HG02678 (cell line): Measurements from ENCODE around the gene SELPLG.
"Not testable (repeated sequence)": the region's sequence is repeated elsewhere in the genome, so short reads cannot be mapped to it uniquely, and the experiment has no call there.

Experiments used
- ATAC-seq: cut with Tn5 transposase; IDR thresholded peaks from one replicate; pipeline ENCODE4 v1.9.1; 2021; ENCODE audit warnings: mild to moderate bottlenecking, moderate library complexity; ENCODE audit not compliant: unreplicated experiment

The SELPLG gene

DNA sequence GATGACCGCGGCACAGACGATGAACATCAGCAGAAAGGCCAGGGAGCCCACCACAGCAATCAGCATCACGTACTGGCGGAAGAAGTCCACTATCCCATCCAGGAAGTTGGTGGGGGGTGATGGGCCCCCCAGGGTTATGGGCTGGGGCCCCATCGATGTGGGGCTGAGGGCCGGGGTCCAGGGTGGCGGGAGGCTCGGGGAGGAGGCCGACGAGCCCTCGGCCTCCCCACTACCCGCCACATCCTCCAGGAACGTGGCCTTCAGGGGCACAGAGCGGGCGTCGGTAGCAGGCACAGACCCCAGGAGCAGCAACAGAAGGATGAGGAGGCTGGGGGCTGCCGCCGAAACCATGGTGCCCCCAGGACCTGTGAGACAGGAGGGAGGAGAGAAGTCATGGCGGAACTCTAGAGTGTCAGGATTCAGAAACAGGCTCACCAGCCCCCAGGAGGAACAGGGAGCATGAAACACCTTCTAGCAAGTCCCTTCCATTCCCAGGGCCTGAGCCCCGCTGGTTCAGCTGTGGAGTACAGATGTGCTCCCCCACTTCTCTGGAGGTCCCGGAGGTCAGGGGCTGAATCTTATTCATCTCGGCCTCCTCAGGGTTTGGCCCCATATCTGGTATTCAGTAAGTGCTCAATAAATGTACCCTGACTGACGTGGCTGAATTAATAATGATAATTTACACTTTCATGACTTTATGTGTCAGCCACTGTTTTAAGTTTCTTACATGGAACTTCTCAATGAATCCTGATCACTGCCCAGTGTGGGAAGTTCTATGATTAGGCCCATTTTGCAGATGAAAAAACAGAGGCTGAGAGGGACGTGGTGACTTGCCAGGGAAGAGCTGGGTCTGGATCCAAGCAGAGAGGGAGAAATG is 41.4 kb downstream of the SELPLG start:
- no peak for ATAC-seq

DNA sequence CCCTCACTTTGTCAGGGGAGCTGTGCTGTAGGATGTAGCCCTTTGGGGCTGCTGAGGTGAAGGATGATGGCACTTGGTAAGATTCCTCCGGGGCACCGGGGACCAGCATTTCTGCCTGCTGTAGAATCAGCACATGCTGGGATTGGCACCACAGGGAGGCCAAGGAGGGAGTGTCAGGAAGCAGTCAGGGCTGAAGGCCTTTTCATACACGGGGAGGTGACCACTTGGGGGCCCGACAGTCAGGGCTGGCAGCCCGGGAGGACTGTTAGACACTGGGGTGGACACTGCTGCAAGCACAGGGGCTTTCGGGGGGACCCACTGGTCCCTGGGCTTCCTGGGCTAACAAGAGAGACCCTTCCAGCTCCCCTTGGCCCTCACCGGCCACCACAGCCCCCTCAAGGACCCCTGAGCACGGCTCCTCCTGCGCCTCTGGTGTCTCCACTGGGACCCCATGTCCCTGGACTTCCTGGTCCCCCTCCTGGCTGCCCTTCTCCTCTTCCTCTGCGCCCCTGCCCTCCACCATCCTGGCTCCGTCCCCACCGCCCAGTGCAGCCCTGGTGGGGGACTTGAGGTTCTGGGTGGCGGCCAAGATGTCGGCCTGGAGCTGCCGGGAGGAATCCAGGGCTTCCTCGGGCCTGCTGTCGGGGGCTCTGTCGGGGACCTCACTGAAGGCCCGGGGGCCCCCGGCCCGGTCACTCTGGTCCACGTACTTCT is 42.3 kb downstream of the SELPLG start:
- no peak for ATAC-seq

DNA sequence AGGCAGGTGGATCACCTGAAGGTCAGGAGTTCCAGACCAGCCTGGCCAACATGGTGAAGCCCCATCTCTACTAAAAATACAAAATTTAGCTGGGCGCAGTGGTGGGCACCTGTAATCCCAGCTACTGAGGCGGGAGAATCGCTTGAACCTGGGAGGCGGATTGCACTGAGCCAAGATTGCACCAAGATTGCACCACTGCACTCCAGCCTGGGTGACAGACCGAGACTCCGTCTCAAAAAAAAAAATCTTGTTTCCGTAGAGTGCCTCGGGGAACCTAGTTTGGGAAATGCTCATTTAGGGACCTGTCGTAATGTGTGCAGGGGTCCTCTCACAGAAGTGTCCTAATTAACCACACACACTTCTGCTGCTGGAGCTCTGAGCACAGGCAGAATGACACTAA is 43.2 kb downstream of the SELPLG start:
- ATAC-seq, result not testable (repeated sequence)

DNA sequence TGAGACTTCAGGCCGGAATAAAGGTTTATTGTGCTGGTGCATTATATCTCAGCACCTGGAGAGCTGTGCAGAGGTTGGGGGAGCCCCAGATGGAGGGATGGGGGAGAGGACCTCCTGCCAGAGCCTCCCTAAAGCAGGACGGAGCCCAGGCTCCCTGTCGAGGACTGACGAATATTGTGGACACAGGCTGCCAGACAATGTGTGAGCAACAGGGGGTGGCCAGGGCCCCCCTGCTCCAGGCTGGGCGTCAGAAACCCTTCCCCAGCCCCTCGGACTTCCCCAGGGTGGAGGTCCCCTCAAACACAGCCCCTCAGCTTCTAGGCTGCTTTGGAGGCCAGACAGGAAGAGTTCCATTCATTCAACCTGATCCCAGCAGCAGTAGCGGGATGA is 43.9 kb downstream of the SELPLG start:
- no peak for ATAC-seq

DNA sequence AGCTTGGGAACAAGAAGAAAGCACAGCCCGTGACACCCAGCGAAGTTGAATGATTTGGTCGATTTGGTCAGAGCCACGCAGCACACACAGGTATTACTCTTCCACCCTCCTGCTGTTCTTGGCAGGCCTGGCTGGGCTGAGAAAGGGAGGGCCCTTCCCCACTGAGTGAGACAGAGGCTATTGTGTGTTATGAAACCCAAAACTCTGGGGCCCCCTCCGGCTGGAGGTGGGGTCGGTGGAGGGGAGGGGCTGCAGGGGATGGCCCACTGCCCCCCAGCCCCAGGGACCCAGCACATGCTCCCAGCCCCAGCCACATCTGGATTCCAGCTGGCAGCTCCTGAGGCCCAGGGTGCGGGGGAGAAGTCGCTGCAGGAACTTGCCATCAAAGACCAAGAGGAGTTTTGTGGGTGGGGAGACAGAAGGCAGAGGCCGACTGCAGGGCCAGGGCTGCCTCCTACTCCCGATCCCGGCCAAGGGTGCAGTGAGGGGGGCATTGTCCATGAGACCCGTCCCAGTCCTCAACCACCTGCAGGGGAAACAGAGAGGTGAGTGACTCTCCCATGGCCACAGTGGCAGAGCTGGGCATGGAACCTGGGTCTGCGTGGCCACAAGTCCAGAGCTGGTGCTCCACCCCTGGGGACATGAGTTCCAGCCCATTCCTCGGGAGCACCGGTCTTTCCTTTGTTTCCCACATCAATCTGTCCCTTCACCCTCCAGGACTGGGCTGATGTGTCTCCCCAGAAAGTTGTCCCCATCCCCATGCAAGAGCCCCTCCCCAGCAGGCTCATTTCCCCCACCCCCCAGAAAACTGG is 44.5 kb downstream of the SELPLG start:
- no peak for ATAC-seq

DNA sequence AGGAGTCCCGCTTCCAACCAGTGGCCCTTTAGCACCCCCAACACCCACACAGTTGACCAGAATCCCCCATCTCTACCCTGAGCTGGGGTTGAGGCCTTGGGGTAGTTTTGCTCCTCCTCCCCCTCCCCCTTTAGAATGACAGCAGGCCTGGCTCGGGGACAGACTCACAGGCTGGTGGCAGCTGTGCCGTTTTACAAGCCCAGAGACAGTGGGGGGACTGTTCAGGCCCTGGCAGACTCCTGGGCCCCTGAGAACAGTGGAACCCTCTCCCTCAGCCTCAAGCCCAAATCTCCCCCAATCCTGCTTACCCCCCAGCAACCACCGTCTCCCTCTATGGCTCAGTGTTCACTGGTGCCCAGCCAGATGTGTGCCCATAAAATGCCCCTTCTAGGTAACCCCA is 45.9 kb downstream of the SELPLG start:
- ATAC-seq, result no peak

DNA sequence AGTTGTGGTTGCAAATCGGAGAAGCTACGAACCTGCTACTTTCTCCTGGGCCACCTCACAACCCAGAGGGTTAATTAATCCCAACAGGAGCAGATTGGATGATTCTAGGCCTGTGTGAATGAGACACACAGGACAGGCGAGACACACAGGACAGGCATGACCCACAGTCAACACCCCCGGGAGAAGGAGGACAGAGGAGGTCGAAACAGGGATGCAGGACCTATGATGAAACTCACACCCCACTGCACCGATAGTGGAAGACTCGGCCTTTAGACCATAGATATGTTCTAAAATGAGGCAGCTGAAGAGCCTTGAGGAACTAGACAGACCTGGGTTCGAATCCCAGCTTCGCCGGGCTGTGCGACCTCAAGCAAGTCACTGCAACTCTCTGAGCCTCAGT is 47.4 kb downstream of the SELPLG start:
- no peak for ATAC-seq

DNA sequence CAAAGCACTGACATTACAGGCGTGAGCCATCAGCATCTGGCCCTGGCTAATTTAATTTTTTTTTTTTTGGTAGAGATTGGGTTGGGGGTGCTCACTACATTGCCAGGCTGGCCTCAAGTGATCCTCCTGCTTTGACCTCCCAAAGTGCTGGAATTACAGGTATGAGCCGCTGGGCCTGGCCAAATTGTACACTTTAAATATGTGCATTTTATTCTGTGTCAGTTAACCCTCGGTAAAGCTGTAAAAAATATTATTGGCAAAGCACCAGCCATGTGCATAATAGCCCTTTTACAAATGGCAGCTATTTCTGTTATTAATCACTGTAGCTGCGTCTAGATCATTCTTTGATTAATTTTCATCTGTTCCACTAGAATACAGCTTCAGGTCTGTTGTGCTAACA is 47.8 kb downstream of the SELPLG start:
- ATAC-seq, result no peak

DNA sequence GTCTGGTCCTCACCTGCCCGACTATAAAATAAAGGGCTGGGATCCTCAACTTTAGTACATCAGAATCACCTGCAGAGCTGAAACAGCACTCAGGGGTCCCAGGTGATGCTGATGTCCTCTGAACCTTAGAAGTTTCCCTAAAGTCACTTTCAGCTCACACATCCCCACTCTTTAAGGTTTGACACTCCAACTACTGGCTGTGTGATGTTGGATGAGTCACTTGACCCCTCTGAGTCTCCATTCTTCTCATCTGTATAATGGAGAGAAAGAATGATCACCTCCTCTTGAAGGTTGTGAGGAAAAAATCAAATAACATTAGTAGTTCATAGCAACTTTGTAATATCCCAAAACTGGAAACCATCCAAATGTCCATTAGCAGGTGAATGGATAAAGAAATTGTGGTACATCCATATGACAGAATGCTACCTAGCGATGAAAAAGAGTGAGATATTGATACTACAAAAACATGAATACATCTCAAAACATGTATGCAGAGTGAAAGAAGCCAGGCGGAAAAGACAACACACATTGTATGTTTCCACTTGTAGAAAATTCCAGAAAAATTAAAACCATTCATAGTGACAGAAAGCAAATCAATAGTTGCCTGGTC is 49.1 kb downstream of the SELPLG start:
- no peak for ATAC-seq

DNA sequence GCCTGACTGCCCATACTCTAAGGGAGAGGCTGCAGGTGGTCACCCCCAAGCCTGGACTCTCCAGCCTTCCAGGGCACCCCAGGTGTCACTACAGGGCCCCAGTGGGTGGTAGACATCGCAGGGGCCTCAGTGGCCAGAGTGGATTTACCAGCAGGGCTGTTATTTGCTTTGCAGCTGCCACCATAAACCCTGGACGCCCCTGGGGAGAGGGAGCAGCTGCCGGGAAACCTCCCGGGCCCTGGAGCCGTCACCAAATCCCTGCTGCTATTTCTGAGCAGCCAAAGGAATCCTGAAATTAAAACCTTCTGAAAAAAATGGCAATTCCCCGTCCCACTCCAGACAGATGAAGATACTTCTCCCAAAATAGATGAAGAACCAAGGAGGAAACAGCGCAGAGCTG is 49.7 kb downstream of the SELPLG start:
- no peak for ATAC-seq

DNA sequence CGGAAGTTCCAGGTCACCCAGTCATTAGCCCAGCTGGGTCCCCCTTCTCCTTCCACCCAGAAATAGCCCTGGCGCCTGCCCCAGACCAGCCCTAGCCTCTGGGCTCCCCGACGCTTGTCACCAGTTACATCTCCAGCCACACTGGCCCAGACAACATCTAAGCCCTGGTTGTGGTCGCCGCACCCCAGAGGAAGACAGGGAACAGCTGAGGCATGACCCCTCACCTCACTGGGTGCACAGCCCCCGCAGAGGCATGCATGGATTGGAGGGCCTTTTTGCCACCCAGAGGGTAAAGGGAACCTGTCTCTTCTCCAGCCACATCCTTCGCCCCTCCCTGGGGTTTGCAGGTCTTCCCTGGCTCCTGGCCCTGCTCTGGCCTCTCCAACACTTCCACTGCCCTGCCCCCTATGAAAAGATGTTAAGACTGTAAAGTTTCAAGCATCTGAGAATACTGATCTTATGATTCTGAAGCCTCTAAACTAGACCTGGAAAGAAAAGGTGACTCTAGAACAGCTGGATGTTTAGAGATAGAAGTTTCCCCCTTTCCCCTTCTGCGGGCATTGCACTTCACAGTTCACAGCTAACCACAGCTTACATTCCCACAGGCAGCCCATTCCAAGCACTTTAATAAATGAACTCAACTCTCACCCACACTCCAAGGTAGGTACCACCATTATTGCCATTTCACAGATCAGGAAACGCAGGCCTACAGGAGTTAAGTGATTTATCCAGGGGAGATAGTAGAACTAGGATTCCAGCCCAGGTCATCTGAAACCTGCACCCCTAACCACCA is 50.5 kb downstream of the SELPLG start:
- no peak for ATAC-seq

DNA sequence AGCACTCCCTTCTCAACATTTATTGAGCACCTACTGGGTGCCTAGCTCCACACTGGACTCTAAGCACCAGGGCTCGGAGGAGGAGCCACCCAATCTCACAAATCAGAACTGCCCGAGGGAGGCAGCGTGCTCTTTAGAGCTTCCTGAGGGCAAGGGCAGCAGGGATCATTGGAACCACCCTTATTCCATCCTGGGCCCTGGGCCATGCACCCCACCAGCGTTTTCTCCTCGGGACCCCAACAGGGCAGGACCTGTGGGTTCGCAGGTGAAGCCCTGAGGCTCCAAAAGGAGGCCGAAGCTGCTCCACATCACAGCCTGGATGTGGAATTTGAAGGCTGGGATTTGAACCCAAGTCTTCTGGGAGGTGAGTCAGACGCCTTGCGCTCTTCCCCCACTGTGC is 51.2 kb downstream of the SELPLG start:
- ATAC-seq, result no peak

DNA sequence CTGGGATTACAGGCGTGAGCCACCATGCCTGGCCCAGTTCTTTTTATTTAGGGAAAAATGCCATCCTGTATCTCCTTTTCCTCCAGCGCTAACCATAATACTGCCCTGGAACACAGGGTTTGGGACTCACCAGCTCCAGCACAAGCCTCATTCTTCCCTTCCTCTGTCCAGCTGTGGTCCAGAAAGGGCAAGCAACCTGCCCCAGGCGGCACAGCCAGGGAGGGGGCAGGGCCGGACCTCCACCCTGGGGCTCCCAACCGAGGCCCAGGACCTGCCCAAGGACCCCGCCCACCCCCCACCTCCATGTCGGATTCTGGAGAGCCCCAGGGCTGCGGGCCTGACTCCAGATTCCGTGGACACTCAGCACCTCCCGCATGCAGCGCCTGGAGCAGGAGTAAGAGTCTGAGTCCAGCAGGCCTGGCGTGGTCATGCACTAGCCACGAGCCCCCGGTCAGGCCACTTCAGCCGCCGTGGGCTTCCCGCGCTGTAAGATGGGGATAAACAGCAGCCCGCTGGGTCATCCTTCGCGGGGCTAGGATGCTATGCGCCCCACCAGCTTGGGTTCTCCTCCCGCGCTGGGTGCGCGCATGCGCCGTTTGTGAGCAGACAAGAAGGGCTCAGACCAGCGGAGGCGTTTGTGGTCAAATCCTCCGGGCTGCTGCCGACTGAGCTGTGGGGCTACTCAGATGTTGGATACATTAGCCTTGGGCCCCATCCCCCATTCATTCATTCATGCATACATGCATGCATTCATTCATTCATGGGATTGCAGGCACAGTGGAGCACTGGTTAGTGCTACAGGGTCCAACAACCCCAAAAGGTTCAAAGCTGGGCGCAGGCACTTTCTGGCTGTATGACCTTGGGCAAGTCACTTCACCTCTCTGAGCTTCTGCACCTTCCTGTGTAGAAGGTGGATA is 52.1 kb downstream of the SELPLG start:
- ATAC-seq, result no peak

DNA sequence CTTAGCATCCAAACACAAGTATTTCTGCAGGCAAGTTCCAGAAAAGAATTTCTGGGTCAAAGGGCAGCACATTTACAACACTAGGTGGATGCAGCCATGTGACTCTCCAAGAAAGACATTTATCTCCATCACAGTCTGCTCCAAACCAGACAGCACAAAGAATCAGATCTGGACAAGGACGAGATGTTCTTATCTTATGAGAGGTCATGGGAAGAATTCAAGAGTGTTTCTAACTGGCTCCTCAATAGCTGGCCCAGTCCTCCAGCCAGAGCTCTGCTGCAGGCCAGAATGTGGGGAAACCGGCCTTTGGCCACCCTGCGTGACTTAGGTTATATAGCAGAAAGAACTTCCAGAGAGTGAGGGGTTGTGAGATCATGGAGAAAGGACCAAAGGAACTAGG is 53.2 kb downstream of the SELPLG start:
- no peak for ATAC-seq

DNA sequence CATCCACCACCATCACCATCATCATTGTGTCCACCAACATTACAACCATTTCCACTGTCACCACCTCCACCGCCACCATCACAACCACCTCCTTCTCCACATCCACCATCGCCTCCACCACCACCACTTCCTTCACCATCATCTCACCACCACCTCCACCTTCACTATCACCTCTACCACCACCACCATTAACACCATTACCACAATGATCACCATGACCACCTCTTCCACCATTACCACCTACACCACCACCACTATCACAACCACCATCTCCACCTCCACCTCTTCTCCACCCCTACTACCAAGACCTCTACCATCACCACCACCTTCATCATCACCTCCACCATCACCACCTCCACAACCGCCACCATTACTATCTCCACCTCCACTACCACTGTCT is 54.9 kb downstream of the SELPLG start:
- no peak for ATAC-seq

DNA sequence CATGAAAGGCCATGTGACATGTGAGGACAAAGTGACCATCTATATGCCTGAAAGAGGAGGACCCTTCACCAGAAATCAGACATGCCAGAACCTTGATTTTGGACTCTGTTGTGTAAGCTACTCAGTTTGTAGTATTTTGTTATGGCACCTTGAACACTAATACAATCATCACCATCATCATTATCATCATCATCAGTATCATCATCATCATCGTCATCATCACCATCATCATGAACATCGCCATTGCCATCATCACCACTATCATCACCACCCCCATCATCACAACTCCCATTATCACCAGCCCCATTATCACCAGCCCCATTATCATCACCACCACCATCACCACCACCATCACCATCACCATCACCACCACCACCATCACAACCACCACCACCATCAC is 55.4 kb downstream of the SELPLG start:
- ATAC-seq, result no peak

DNA sequence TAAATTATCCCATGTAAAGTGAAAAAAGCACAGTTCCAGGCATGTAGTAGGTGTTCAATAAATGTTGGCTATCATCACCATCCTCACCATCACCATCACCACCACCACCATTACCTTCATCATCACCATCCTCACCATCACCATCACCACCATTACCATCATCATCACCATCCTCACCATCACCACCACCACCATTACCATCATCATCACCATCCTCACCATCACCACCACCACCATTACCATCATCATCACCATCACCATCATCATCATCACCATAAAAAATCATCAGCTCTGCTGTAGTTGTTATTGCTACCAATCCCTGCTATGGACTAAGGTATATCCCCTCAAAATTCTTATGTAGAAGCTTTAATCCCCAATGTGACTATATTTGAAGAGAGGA is 56.2 kb downstream of the SELPLG start:
- ATAC-seq, result no peak

DNA sequence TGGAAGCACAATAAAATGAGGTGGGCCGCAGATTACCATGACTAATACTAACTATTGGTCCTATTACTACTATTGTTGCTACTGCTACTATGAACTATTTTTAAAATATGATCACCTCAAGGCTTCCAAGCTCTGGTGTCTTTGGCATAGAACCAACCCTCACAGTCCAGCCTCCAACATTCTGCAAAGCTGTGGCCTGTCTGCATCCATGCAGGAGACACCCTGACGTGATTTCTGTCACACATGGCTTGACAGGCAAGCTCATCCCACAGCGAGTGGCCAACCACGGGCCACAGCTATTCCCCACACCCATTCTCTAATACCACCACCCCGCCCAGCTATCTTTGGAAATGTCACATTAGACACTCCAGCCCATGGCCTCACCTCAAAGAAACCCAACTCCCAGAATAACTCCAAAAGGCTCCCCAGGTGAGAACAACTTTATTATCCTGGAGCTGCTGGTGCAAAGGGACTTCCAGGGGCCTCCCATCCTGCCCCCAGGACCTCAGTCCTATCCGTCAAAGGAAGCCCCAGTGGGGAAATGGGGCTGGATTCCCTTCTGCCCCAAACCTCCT is 56.9 kb downstream of the SELPLG start:
- ATAC-seq, result no peak
